CD8-positive, alpha-beta memory T cell (primary cell): ENCODE data around the gene SLC1A2. TPM values are rescaled to one million over a fixed set of nuclear protein-coding genes. Genes with fewer than 3 reads are reported as not detected.

Source experiments
- CTCF ChIA-PET: fragments of 350-600 bp; sonication (Branson Sonifier 250); formaldehyde crosslinking; loops from one replicate; lab custom pipeline; 2021; ENCODE audit warnings: antibody characterized with exemption; lab: Charles Lee
- POLR2A ChIA-PET: fragments of 350-600 bp; sonication (Branson Sonifier 250); formaldehyde crosslinking; loops from one replicate; lab custom pipeline; 2021; ENCODE audit warnings: antibody characterized with exemption; lab: Charles Lee
- DNase-seq, 5 donors: peaks; one replicate each; pipeline versions ENCODE4 v3.0.0 to v3.0.0-alpha.2; 2020 to 2022; ENCODE audit warnings: mixed read lengths in 1 of 5
- H3K27ac ChIP-seq: one replicate; pipeline ENCODE4 v1.7.0; 2013; ENCODE audit warnings: low read depth, mild to moderate bottlenecking, low read length, moderate library complexity
- H3K27me3 ChIP-seq: 2 replicates; pipeline ENCODE4 v1.7.0; 2013; ENCODE audit warnings: low read length, mild to moderate bottlenecking; ENCODE audit not compliant: insufficient read depth, poor library complexity, severe bottlenecking
- H3K36me3 ChIP-seq: 2 replicates; pipeline ENCODE4 v1.7.0; 2013; ENCODE audit warnings: mild to moderate bottlenecking, low read length, moderate library complexity; ENCODE audit not compliant: insufficient read depth
- H3K4me1 ChIP-seq: 2 replicates; pipeline ENCODE4 v1.7.0; 2013; ENCODE audit warnings: mild to moderate bottlenecking, low read length, moderate library complexity; ENCODE audit not compliant: insufficient read depth
- H3K4me3 ChIP-seq: 2 replicates; pipeline ENCODE4 v1.7.0; 2013; ENCODE audit warnings: mild to moderate bottlenecking, low read length
- H3K9me3 ChIP-seq: 2 replicates; pipeline ENCODE4 v1.7.0; 2013; ENCODE audit warnings: mild to moderate bottlenecking, low read length
- H3K27ac Mint-ChIP-seq, 8 donors: one replicate each; pipeline ENCODE4 v1.8.0; 2020 to 2021; ENCODE audit warnings: mixed read lengths in 8 of 8, mild to moderate bottlenecking in 6 of 8, inconsistent platforms in 3 of 8, moderate library complexity in 3 of 8
- H3K27me3 Mint-ChIP-seq, 2 donors: one replicate each; pipeline ENCODE4 v1.8.0; 2020 to 2021; ENCODE audit warnings: mixed read lengths in 2 of 2, mild to moderate bottlenecking in 1 of 2, moderate library complexity in 1 of 2
- H3K36me3 Mint-ChIP-seq, 3 donors: one replicate each; pipeline ENCODE4 v1.8.0; 2020 to 2021; ENCODE audit warnings: mixed read lengths in 3 of 3, inconsistent platforms in 1 of 3, mild to moderate bottlenecking in 1 of 3
- H3K4me1 Mint-ChIP-seq, 3 donors: one replicate each; pipeline ENCODE4 v1.8.0; 2020 to 2021; ENCODE audit warnings: mixed read lengths in 3 of 3, inconsistent platforms in 1 of 3, mild to moderate bottlenecking in 1 of 3
- H3K4me3 Mint-ChIP-seq, 7 donors: one replicate each; pipeline ENCODE4 v1.8.0; 2020 to 2021; ENCODE audit warnings: mixed read lengths in 7 of 7, mild to moderate bottlenecking in 6 of 7, moderate library complexity in 4 of 7, inconsistent platforms in 2 of 7
- H3K9me3 Mint-ChIP-seq, 5 donors: one replicate each; pipeline ENCODE4 v1.8.0; 2020 to 2022; ENCODE audit warnings: mixed read lengths in 5 of 5, mild to moderate bottlenecking in 3 of 5, moderate library complexity in 2 of 5, inconsistent platforms in 1 of 5
- polyA plus RNA-seq: library from polyadenylated mRNA; unstranded; fragments of 300-500 nt; fragmentation: Illumina TruSeq; gene quantifications from one replicate; pipeline ENCODE4 v1.2.3, GENCODE V29; 2021
- total RNA-seq, 2 experiments: library from RNA; stranded (reverse); gene quantifications; one replicate each; pipeline ENCODE4 v1.2.3, GENCODE V29; 2021

Gene SLC1A2
- total and polyA plus RNA-seq, 3 experiments from 2014 or later: 0.03 TPM; not detected in 2

DNA sequence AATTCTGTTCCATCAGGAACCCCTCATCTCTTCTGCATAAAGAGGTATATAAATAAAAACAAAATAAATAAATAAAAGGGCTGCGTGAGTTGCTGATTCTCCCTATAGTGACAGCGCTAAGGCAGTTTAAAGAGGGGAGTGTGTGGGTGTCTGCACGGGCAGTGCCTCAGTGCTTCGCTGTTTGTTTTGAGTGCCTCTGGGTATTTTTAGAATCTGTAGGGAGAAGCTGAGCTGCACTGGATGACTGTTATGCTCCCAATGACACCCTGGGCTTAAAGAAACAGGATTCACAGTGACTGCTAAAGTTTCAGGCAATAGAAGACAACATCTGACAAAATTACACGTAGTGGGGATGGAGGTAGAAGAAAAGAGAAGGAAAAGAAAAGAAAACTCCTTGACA lies 38.8 kb downstream of the SLC1A2 start:
- Histone ChIP-seq H3K9me3 (no peaks in the 10 kb centered on the region), H3K36me3 (no peaks in the 10 kb centered on the region), H3K4me1 (no peaks in the 10 kb centered on the region), H3K27me3 (no peaks in the 10 kb centered on the region), H3K4me3 (no peak overlapping the region), H3K27ac (no peak overlapping the region)
- DNase-seq: no peak
- Mint-ChIP-seq H3K9me3 (no peaks in the 10 kb centered on the region), H3K36me3 (peaks cover 0 to 4% (median 0%) of the 10 kb centered on the region in 3 donors), H3K27me3 (no peaks in the 10 kb centered on the region), H3K4me1 (no peaks in the 10 kb centered on the region), H3K4me3 (no peak overlapping the region), H3K27ac (no peak overlapping the region)
- CTCF ChIA-PET: interaction anchor here (2.7 kb wide), 1 partner anchor 11 kb away, joined by 11 read pairs; no protein-coding TSS in a partner anchor
- POLR2A ChIA-PET: no interaction called here

DNA sequence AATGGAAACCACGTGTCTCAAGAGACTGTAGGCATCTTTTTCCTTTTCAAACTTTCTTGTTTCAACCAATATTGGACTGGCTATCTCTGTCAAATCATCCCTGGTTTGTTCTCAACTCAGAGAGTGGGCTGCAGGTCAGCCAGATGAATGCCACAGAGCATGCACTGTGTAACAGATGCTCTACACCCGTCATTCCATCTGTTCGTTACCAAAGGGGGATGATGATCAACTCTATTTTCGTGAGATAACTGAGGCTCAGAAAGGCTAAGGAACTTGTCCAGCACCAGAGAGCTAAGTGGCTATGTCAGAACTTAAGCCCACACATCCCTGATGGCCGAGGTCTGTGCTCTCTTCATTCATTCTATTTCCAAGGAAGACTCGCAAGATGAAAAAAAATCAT lies 42.1 kb downstream of the SLC1A2 start:
- Mint-ChIP-seq H3K4me1 (peaks cover 10 to 11% (median 10%) of the 10 kb centered on the region in 3 donors), H3K27ac (no peak overlapping the region), H3K4me3 (no peak overlapping the region), H3K27me3 (peaks cover 0 to 2% of the 10 kb centered on the region in 2 donors), H3K9me3 (no peaks in the 10 kb centered on the region), H3K36me3 (peaks cover 0 to 4% (median 0%) of the 10 kb centered on the region in 3 donors)
- Histone ChIP-seq H3K9me3 (no peaks in the 10 kb centered on the region), H3K27ac (no peak overlapping the region), H3K4me3 (no peak overlapping the region), H3K27me3 (no peaks in the 10 kb centered on the region), H3K36me3 (no peaks in the 10 kb centered on the region), H3K4me1 (no peaks in the 10 kb centered on the region)
- ChIA-PET POLR2A (no interaction called here), CTCF (interaction anchor here (0.8 to 1.5 kb wide), 3 partner anchors 451 to 791 kb away, joined by 3 to 4 read pairs (median 4); no protein-coding TSS in a partner anchor)
- no peak for DNase-seq

- CTCF ChIA-PET: no interaction called here
- H3K27me3 ChIP-seq: no peaks in the 10 kb centered on the region
- H3K36me3 Mint-ChIP-seq: peaks cover 0 to 3% (median 0%) of the 10 kb centered on the region in 3 donors
- H3K27me3 Mint-ChIP-seq: peaks cover 0 to 2% of the 10 kb centered on the region in 2 donors
- POLR2A ChIA-PET: no interaction called here
- no peaks in the 10 kb centered on the region for H3K9me3 ChIP-seq
- H3K4me3 Mint-ChIP-seq: no peak overlapping the region
- H3K36me3 ChIP-seq: no peaks in the 10 kb centered on the region
- DNase-seq: no peak
- no peaks in the 10 kb centered on the region for H3K9me3 Mint-ChIP-seq
- H3K4me1 Mint-ChIP-seq: peaks cover 10 to 11% (median 10%) of the 10 kb centered on the region in 3 donors
- no peak overlapping the region for H3K27ac Mint-ChIP-seq
- H3K4me1 ChIP-seq: no peaks in the 10 kb centered on the region
- H3K4me3 ChIP-seq: no peak overlapping the region
- H3K27ac ChIP-seq: no peak overlapping the region
Measured at GRCh38 chr11:35376613-35377012, 42.7 kb downstream of the SLC1A2 start.

DNA sequence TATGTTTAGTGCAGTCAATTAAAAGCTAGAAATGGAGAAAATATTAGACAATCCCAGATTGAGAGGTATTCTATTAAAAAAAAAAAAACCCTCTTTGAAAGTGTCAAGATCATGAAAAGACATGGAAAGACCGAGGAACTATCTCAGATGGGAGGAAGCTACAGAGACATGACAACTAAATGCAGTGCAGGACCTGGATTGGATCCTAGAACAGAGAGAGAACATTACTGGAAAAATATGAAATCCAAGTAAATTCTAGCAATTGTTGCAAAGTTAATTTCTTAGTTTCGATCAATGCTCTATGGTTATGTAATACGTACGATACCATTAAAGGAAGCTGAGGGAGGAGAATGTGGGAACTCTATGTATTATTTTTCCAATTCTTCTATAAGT lies 43.2 kb downstream of the SLC1A2 start:
- H3K4me3 ChIP-seq: no peak overlapping the region
- no peaks in the 10 kb centered on the region for H3K9me3 Mint-ChIP-seq
- POLR2A ChIA-PET: no interaction called here
- H3K36me3 Mint-ChIP-seq: no peaks in the 10 kb centered on the region
- peaks cover 10 to 11% (median 10%) of the 10 kb centered on the region in 3 donors for H3K4me1 Mint-ChIP-seq
- H3K4me1 ChIP-seq: no peaks in the 10 kb centered on the region
- H3K27me3 ChIP-seq: no peaks in the 10 kb centered on the region
- H3K27ac Mint-ChIP-seq: peak overlapping the region in 1 of 8 donors; percentile 30
- no peaks in the 10 kb centered on the region for H3K9me3 ChIP-seq
- no peak overlapping the region for H3K4me3 Mint-ChIP-seq
- CTCF ChIA-PET: no interaction called here
- H3K36me3 ChIP-seq: no peaks in the 10 kb centered on the region
- peaks cover 0 to 2% of the 10 kb centered on the region in 2 donors for H3K27me3 Mint-ChIP-seq
- no peak for DNase-seq
- H3K27ac ChIP-seq: no peak overlapping the region

DNA sequence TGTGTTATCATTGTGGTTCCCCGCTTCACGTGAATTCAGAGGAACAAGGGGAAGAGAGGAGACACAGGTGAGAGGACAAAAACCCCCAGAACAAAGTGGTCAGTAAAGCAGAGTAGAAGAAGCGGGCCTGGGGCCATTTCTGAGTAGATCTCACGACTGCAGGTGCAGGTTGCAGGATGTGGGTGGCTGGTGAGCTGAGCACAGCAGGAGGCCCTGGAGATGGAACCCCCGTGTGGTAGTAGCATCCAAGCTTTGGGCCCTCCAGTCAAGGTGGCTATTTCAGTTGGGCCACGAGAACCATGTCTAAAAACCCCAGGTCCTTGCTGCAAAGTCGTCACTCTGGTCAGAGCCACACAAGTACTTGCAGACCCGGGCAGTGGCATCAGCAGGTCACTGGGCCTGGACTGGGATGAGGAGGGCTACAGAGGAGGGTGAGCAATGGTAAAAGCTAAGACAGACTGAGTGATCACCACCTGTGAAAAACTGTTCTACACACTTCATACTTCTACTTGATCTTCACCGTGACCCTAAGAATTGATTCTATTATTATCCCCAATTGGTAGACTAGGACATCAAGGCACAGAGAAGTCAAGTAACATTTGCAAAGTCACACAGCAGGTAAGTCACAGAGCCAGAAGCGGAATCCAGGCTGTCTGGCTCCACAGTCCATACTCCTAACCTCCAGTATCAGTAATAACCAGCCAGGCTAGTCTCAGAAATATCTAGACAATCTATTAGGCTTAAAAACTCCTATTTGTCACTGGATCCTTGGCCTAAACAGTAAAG lies 43.8 kb downstream of the SLC1A2 start:
- Histone ChIP-seq H3K4me3 (no peak overlapping the region), H3K27ac (no peak overlapping the region), H3K36me3 (no peaks in the 10 kb centered on the region), H3K9me3 (no peaks in the 10 kb centered on the region), H3K4me1 (no peaks in the 10 kb centered on the region), H3K27me3 (no peaks in the 10 kb centered on the region)
- DNase-seq: no peak
- peak overlapping the region in 2 of 8 donors; percentile 24 to 43 for H3K27ac Mint-ChIP-seq
- H3K9me3 Mint-ChIP-seq: no peaks in the 10 kb centered on the region
- peaks cover 10 to 11% (median 10%) of the 10 kb centered on the region in 3 donors for H3K4me1 Mint-ChIP-seq
- ChIA-PET CTCF (no interaction called here), POLR2A (no interaction called here)
- peaks cover 0 to 2% of the 10 kb centered on the region in 2 donors for H3K27me3 Mint-ChIP-seq
- no peak overlapping the region for H3K4me3 Mint-ChIP-seq
- no peaks in the 10 kb centered on the region for H3K36me3 Mint-ChIP-seq

DNA sequence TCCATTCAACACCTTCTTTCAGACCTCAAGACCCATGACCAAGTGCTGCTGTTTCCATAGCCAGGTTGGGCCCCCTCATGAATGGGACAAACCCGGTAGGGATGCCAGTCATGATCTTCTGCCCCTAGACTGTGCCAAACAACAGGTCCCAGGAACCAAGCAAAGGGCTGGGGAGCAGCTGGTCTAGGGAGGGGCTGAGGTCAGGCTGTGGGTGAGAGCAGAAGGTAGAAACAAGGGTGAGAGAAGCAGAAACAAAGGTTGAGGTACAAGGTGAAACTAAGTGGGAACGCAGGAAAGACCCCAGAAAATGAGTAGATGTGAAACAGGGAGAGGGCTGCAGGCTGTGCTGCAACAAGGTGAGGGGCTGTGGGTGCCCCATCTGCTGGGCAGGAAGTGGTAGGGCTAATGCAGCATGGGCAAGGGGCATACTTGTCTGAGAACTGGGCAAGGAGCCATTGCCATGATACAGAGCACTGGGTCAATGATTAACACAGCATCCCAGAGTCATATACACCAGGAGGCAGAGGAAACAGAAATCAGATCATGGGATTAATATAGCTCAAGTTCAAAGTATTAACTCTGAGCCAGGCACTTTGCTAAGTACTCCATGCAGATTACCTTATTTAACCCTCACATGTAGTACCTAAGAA lies 45.9 kb downstream of the SLC1A2 start:
- Histone ChIP-seq H3K27ac (no peak overlapping the region), H3K4me1 (no peaks in the 10 kb centered on the region), H3K36me3 (no peaks in the 10 kb centered on the region), H3K4me3 (no peak overlapping the region), H3K9me3 (no peaks in the 10 kb centered on the region), H3K27me3 (no peaks in the 10 kb centered on the region)
- no peak for DNase-seq
- CTCF ChIA-PET: interaction anchor here (0.7 kb wide), 1 partner anchor 19 kb away, joined by 3 read pairs; no protein-coding TSS in a partner anchor
- H3K36me3 Mint-ChIP-seq: peaks cover 0 to 4% (median 0%) of the 10 kb centered on the region in 3 donors
- H3K27ac Mint-ChIP-seq: peak overlapping the region in 4 of 8 donors; percentile 13 to 70 (median 46)
- no peaks in the 10 kb centered on the region for H3K9me3 Mint-ChIP-seq
- peaks cover 10 to 11% (median 10%) of the 10 kb centered on the region in 3 donors for H3K4me1 Mint-ChIP-seq
- no peak overlapping the region for H3K4me3 Mint-ChIP-seq
- POLR2A ChIA-PET: interaction anchor here (0.6 kb wide), 1 partner anchor 1010 kb away, joined by 4 read pairs; no protein-coding TSS in a partner anchor
- H3K27me3 Mint-ChIP-seq: peaks cover 0 to 2% of the 10 kb centered on the region in 2 donors

GRCh38 chr11:35372565-35373283 lies 46.6 kb downstream of the SLC1A2 start:
- Mint-ChIP-seq H3K27me3 (peaks cover 0 to 2% of the 10 kb centered on the region in 2 donors), H3K4me3 (no peak overlapping the region), H3K36me3 (peaks cover 0 to 4% (median 0%) of the 10 kb centered on the region in 3 donors), H3K27ac (peak overlapping the region in 2 of 8 donors; percentile 39 to 85), H3K4me1 (peaks cover 10 to 11% (median 10%) of the 10 kb centered on the region in 3 donors), H3K9me3 (no peaks in the 10 kb centered on the region)
- no peak for DNase-seq
- H3K9me3 ChIP-seq: no peaks in the 10 kb centered on the region
- H3K4me3 ChIP-seq: no peak overlapping the region
- ChIA-PET CTCF (interaction anchor here (0.9 kb wide), 1 partner anchor 67 kb away, joined by 3 read pairs; no protein-coding TSS in a partner anchor), POLR2A (no interaction called here)
- no peak overlapping the region for H3K27ac ChIP-seq
- no peaks in the 10 kb centered on the region for H3K4me1 ChIP-seq
- no peaks in the 10 kb centered on the region for H3K36me3 ChIP-seq
- no peaks in the 10 kb centered on the region for H3K27me3 ChIP-seq
